HCT116 (cell line): ENCODE results near the gene NUDT8. TPM values are rescaled to one million over a fixed set of nuclear protein-coding genes. Genes with fewer than 3 reads are reported as not detected.

Experiments used
- ATAC-seq: fragments of 200-7000 bp; cut with Tn5 transposase; 2 replicates; pipeline ENCODE4 v1.9.1; 2020; ENCODE audit warnings: mild to moderate bottlenecking, moderate library complexity
- BruUV-seq: library from RNA; stranded (reverse); fragments of 400-500 nt; replicated peaks from 2 replicates; lab custom pipeline; 2021; lab: Mats Ljungman, UMichigan
- CTCF ChIA-PET: fragments of 300-600 bp; sonication (Branson Sonifier 250); formaldehyde crosslinking; loops from one replicate; lab custom pipeline; 2021; ENCODE audit warnings: antibody characterized with exemption; lab: Charles Lee
- POLR2A ChIA-PET: fragments of 300-600, 350-600 bp; sonication (Branson Sonifier 250); formaldehyde crosslinking; loops from one replicate; lab custom pipeline; 2021; ENCODE audit warnings: antibody characterized with exemption; lab: Charles Lee
- RAD21 ChIA-PET, 2 experiments: fragments of 300-600 bp; sonication (Branson Sonifier 250); formaldehyde crosslinking; loops; one replicate each; lab custom pipeline; 2023; ENCODE audit warnings: low total read pairs in 2 of 2; ENCODE audit not compliant: uncharacterized antibody in 2 of 2, unreplicated experiment in 2 of 2, low non-redundant PET in 1 of 2; lab: Charles Lee
- DNase-seq: peaks from one replicate; pipeline ENCODE4 v3.0.0-alpha.2; 2010; ENCODE audit warnings: low read depth, low spot score
- H2AFZ ChIP-seq: fragments of 200-600 bp; shearing (Covaris generic), sonication (generic); 2 replicates; pipeline ENCODE4 v1.6.1; 2017; ENCODE audit warnings: low read depth, mixed run types, mixed read lengths, antibody characterized with exemption, low read length; ENCODE audit not compliant: poor library complexity, severe bottlenecking
- H3K27ac ChIP-seq: 2 replicates; pipeline ENCODE4 v1.5.1; 2012; ENCODE audit warnings: low read depth, low read length
- H3K27me3 ChIP-seq: fragments of 200-600 bp; sonication (generic); 2 replicates; pipeline ENCODE4 v1.6.1; 2016; ENCODE audit warnings: mixed run types, low read length, mixed read lengths; ENCODE audit not compliant: insufficient read depth
- H3K36me3 ChIP-seq, 2 experiments: fragments of 200-500 bp in 1 of 2; fragments of 200-600 bp in 1 of 2; sonication (Bioruptor generic) in 1 of 2; sonication (generic) in 1 of 2; 2 replicates each; pipeline versions ENCODE4 v1.5.1 to v1.6.1; 2014 to 2016; ENCODE audit warnings: low read length in 2 of 2, inconsistent platforms in 1 of 2, mixed read lengths in 1 of 2, mixed run types in 1 of 2; ENCODE audit not compliant: insufficient read depth in 2 of 2, control insufficient read depth in 1 of 2
- H3K4me1 ChIP-seq, 2 experiments: fragments of 200-600 bp in 1 of 2; sonication (generic) in 1 of 2; 2 replicates each; pipeline versions ENCODE4 v1.5.1 to v1.6.1; 2012 to 2017; ENCODE audit warnings: low read length in 2 of 2, inconsistent platforms in 1 of 2, mild to moderate bottlenecking in 1 of 2, mixed read lengths in 1 of 2, mixed run types in 1 of 2, moderate library complexity in 1 of 2; ENCODE audit not compliant: insufficient read depth in 2 of 2, control insufficient read depth in 1 of 2
- H3K4me2 ChIP-seq: fragments of 200-600 bp; sonication (generic); 2 replicates; pipeline ENCODE4 v1.6.1; 2017; ENCODE audit warnings: mixed run types, low read length, mixed read lengths
- H3K4me3 ChIP-seq, 2 experiments: fragments of 200-600 bp in 1 of 2; sonication (generic) in 1 of 2; replicated peaks in 1 of 2; 2 replicates each; pipeline ENCODE4 v1.5.1; 2011 to 2016; ENCODE audit warnings: low read length in 2 of 2, control low read depth in 1 of 2, low read depth in 1 of 2, mild to moderate bottlenecking in 1 of 2, mixed read lengths in 1 of 2, mixed run types in 1 of 2
- H3K79me2 ChIP-seq: fragments of 200-600 bp; sonication (generic); 2 replicates; pipeline ENCODE4 v1.6.1; 2017; ENCODE audit warnings: mild to moderate bottlenecking, mixed run types, low read length, moderate library complexity, mixed read lengths; ENCODE audit not compliant: insufficient read depth
- H3K9ac ChIP-seq: fragments of 200-600 bp; sonication (generic); 2 replicates; pipeline ENCODE4 v1.6.1; 2016; ENCODE audit warnings: low read length, mixed read lengths
- H3K9me2 ChIP-seq: fragments of 200-600 bp; sonication (generic), shearing (Covaris generic); 2 replicates; pipeline ENCODE4 v1.6.1; 2017; ENCODE audit warnings: mixed run types, mild to moderate bottlenecking, moderate library complexity; ENCODE audit not compliant: insufficient read depth
- H3K9me3 ChIP-seq, 2 experiments: fragments of 200-500 bp in 1 of 2; fragments of 200-600 bp in 1 of 2; sonication (Bioruptor generic) in 1 of 2; sonication (generic) in 1 of 2; 2 replicates each; pipeline ENCODE4 v1.6.1; 2014 to 2017; ENCODE audit warnings: low read length in 2 of 2, mixed read lengths in 2 of 2, inconsistent platforms in 1 of 2, low read depth in 1 of 2, mild to moderate bottlenecking in 1 of 2, mixed run types in 1 of 2, moderate library complexity in 1 of 2; ENCODE audit not compliant: control insufficient read depth in 1 of 2, insufficient read depth in 1 of 2
- H4K20me1 ChIP-seq: fragments of 200-600 bp; sonication (generic), shearing (Covaris generic); 2 replicates; pipeline ENCODE4 v1.6.1; 2017; ENCODE audit warnings: mixed run types, mild to moderate bottlenecking, moderate library complexity; ENCODE audit not compliant: insufficient read depth
- CBX3 ChIP-seq: IDR thresholded peaks from 2 replicates; pipeline ENCODE4 v1.6.1; 2012; ENCODE audit warnings: low read depth
- CEBPB ChIP-seq: IDR thresholded peaks from 2 replicates; pipeline ENCODE4 v1.6.1; 2012; ENCODE audit warnings: low read depth
- EGR1 ChIP-seq: IDR thresholded peaks from 2 replicates; pipeline ENCODE4 v1.6.1; 2012; ENCODE audit warnings: low read depth
- ELF1 ChIP-seq: IDR thresholded peaks from 2 replicates; pipeline ENCODE4 v1.6.1; 2012; ENCODE audit warnings: low read depth, borderline replicate concordance
- EZH2 ChIP-seq: fragments of 200-600 bp; sonication (generic); IDR thresholded peaks from 2 replicates; pipeline ENCODE4 v1.6.1; 2017; ENCODE audit warnings: antibody characterized with exemption, mixed run types
- JUND ChIP-seq: IDR thresholded peaks from 2 replicates; pipeline ENCODE4 v1.6.1; 2012
- POLR2A ChIP-seq: IDR thresholded peaks from 2 replicates; pipeline ENCODE4 v1.7.0; 2011; ENCODE audit warnings: borderline replicate concordance; ENCODE audit not compliant: insufficient read depth, insufficient read length; ENCODE audit errors: extremely low read depth
- POLR2AphosphoS5 ChIP-seq: IDR thresholded peaks from 2 replicates; pipeline ENCODE4 v1.6.1; 2011; ENCODE audit warnings: mild to moderate bottlenecking, low read depth, low read length, moderate library complexity
- RAD21 ChIP-seq: IDR thresholded peaks from 2 replicates; pipeline ENCODE4 v1.6.1; 2012; ENCODE audit warnings: low read depth, mild to moderate bottlenecking
- SIN3A ChIP-seq: IDR thresholded peaks from 2 replicates; pipeline ENCODE4 v1.6.1; 2012; ENCODE audit warnings: low read depth
- YY1 ChIP-seq: IDR thresholded peaks from 2 replicates; pipeline ENCODE4 v1.6.1; 2011; ENCODE audit warnings: low read length, low read depth, moderate library complexity, mild to moderate bottlenecking; ENCODE audit not compliant: insufficient replicate concordance; ENCODE audit errors: extremely low read depth
- ZNF274 ChIP-seq: fragments of 200-500 bp; sonication (Bioruptor generic); IDR thresholded peaks from 2 replicates; pipeline ENCODE4 v1.6.1; 2014; ENCODE audit warnings: mild to moderate bottlenecking, low read depth, low read length, inconsistent platforms
- intact Hi-C: fragments of 100-400 bp; cut with micrococcal nuclease; formaldehyde crosslinking; loops from 2 replicates; pipeline ENCODE4 v1.10.0; 2022
- total RNA-seq: library from RNA; stranded (reverse); gene quantifications from one replicate; pipeline ENCODE4 v1.2.1, GENCODE V29; 2021; ENCODE audit not compliant: unreplicated experiment
- TF ChIP-seq, protein P1 (sequence below): IDR thresholded peaks from 2 replicates; pipeline ENCODE4 v1.6.1; 2012
- TF ChIP-seq, protein P2 (sequence below), 3 experiments: fragments of 200-600 bp in 1 of 3; sonication (generic) in 1 of 3; IDR thresholded peaks in 2 of 3; conservative IDR thresholded peaks in 1 of 3; 2 replicates each; pipeline ENCODE4 v1.5.1; 2012 to 2017; ENCODE audit warnings: low read depth in 2 of 3, low read length in 2 of 3, antibody characterized with exemption in 1 of 3, borderline replicate concordance in 1 of 3, control low read depth in 1 of 3, mild to moderate bottlenecking in 1 of 3, mixed read lengths in 1 of 3, mixed run types in 1 of 3, moderate library complexity in 1 of 3; ENCODE audit not compliant: insufficient read depth in 1 of 3
- TF ChIP-seq, protein P3 (sequence below): IDR thresholded peaks from 2 replicates; pipeline ENCODE4 v1.6.1; 2011; ENCODE audit warnings: mild to moderate bottlenecking, low read length, moderate library complexity; ENCODE audit not compliant: insufficient replicate concordance; ENCODE audit errors: extremely low read depth

NUDT8 gene
- total RNA-seq, 1 experiment from 2014 or later: 18.7 TPM

DNA sequence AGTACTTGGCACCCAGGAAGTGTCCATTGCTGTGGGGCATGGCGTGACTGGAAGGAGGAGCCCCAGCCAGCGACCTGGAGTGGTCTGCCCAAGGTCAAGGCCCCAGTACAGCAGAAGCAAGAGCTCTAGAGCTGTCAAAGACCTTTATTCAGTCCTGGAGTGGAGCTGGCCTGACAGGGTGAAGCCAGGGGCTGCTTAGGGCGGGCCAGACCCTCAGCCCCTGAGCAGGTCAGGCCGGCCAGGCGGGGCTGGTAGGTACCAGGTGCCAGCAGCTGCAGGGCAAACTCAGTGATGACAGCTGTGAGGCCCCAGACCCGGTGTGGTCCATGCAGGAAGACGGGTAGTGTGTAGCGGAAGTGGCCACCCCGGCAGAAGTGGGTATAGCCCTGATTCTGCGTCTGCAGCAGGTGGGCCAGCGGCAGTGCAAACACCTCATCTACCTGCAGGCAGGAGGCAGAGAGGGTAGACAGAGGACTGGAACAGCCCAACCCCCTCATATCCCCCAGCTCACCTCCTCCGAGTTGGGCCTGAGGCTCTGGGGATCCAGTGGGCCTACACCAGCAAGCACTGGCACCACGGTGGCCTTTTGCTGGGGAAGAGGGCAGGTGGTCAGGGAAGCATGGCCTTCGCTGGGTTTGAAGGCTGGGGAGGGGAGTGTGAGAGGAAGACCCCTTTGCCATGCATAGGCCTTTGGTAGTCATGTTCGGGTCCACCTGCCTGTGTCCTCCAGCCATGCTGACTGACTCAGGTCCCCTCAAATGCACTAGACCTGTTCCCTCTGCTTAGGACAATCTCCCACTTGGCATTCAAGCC lies 1.7 kb downstream of the NUDT8 start (continued):
- TF ChIP-seq, protein P1, sequence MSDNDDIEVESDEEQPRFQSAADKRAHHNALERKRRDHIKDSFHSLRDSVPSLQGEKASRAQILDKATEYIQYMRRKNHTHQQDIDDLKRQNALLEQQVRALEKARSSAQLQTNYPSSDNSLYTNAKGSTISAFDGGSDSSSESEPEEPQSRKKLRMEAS: no peak
- TF ChIP-seq RAD21 (no peak), EZH2 (no peak), ZNF274 (no peak)
- TF ChIP-seq, all 23 proteins: peak for 0

DNA sequence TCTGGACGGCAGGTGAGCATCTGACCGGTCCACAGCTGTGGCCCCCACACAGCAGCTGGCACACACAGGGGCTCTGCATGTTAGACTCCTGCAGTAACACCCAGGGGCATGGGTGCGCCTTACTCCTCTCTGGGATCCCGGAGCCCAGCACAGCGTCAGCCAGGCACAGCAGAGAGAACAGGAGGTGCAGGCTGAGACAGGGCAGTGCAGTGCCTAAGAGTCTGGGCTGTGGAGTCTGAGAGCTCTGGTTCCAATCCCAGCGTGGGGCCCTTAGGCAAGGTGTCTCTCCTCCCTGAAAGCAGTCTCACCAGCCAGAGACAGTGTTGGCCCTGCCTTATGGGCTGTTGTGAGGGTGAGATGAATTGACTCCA lies 2.3 kb downstream of the NUDT8 start:
- ChIA-PET POLR2A (no interaction called here), RAD21 (no interaction called here), CTCF (interaction anchor here (1.6 kb wide), 1 partner anchor 64 kb away, joined by 4 read pairs; no protein-coding TSS in a partner anchor)
- intact Hi-C loops: no loop called here
- Histone ChIP-seq H3K9me3 (no peaks in the 10 kb centered on the region), H4K20me1 (no peaks in the 10 kb centered on the region), H3K9me2 (no peaks in the 10 kb centered on the region), H3K9ac (no peak overlapping the region), H3K4me3 (no peak overlapping the region), H3K79me2 (no peaks in the 10 kb centered on the region), H3K27ac (no peak overlapping the region), H3K4me1 (peaks cover 5 to 25% of the 10 kb centered on the region in 2 experiments; a peak in 3 of 4 replicates), H3K27me3 (no peaks in the 10 kb centered on the region), H3K36me3 (no peaks in the 10 kb centered on the region), H2AFZ (no peak overlapping the region), H3K4me2 (no peak overlapping the region)
- ATAC-seq (no peak), DNase-seq (no peak)
- TF ChIP-seq ELF1: no peak
- TF ChIP-seq, protein P2, sequence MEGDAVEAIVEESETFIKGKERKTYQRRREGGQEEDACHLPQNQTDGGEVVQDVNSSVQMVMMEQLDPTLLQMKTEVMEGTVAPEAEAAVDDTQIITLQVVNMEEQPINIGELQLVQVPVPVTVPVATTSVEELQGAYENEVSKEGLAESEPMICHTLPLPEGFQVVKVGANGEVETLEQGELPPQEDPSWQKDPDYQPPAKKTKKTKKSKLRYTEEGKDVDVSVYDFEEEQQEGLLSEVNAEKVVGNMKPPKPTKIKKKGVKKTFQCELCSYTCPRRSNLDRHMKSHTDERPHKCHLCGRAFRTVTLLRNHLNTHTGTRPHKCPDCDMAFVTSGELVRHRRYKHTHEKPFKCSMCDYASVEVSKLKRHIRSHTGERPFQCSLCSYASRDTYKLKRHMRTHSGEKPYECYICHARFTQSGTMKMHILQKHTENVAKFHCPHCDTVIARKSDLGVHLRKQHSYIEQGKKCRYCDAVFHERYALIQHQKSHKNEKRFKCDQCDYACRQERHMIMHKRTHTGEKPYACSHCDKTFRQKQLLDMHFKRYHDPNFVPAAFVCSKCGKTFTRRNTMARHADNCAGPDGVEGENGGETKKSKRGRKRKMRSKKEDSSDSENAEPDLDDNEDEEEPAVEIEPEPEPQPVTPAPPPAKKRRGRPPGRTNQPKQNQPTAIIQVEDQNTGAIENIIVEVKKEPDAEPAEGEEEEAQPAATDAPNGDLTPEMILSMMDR (IDR thresholded peaks at IDR 0.05 in 2 of 3, conservative IDR thresholded peaks at IDR 0.05 in 1 of 3; ENCODE audit: borderline replicate concordance in 1 of 3, insufficient read depth in 1 of 3, low read depth in 2 of 3, low read length in 2 of 3): no peak
- TF ChIP-seq SIN3A: no peak
- no peak for TF ChIP-seq JUND
- TF ChIP-seq YY1: no peak
- no peak for TF ChIP-seq RAD21
- no peak for TF ChIP-seq EGR1
- TF ChIP-seq POLR2AphosphoS5: no peak
- no peak for TF ChIP-seq CBX3
- no peak for TF ChIP-seq CEBPB
- TF ChIP-seq POLR2A: no peak
- TF ChIP-seq, protein P3, sequence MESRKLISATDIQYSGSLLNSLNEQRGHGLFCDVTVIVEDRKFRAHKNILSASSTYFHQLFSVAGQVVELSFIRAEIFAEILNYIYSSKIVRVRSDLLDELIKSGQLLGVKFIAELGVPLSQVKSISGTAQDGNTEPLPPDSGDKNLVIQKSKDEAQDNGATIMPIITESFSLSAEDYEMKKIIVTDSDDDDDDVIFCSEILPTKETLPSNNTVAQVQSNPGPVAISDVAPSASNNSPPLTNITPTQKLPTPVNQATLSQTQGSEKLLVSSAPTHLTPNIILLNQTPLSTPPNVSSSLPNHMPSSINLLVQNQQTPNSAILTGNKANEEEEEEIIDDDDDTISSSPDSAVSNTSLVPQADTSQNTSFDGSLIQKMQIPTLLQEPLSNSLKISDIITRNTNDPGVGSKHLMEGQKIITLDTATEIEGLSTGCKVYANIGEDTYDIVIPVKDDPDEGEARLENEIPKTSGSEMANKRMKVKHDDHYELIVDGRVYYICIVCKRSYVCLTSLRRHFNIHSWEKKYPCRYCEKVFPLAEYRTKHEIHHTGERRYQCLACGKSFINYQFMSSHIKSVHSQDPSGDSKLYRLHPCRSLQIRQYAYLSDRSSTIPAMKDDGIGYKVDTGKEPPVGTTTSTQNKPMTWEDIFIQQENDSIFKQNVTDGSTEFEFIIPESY: no peak
- BruUV-seq: no TSS peak
